Measurements from ENCODE around the gene HPD.
"Not testable (repeated sequence)": the region's sequence is repeated elsewhere in the genome, so short reads cannot be mapped to it uniquely, and the experiment has no call there.

- TF ChIP-seq POLR2A (IDR thresholded peaks at IDR 0.05; ENCODE audit: low read depth, low read length); SMC3 (IDR thresholded peaks at IDR 0.05; ENCODE audit: low read depth, low read length); MXI1 (IDR thresholded peaks at IDR 0.05; ENCODE audit: borderline replicate concordance, low read depth, low read length); CEBPB (IDR thresholded peaks at IDR 0.05; ENCODE audit: low read depth, low read length): not testable (repeated sequence)
- TF ChIP-seq, protein P1, sequence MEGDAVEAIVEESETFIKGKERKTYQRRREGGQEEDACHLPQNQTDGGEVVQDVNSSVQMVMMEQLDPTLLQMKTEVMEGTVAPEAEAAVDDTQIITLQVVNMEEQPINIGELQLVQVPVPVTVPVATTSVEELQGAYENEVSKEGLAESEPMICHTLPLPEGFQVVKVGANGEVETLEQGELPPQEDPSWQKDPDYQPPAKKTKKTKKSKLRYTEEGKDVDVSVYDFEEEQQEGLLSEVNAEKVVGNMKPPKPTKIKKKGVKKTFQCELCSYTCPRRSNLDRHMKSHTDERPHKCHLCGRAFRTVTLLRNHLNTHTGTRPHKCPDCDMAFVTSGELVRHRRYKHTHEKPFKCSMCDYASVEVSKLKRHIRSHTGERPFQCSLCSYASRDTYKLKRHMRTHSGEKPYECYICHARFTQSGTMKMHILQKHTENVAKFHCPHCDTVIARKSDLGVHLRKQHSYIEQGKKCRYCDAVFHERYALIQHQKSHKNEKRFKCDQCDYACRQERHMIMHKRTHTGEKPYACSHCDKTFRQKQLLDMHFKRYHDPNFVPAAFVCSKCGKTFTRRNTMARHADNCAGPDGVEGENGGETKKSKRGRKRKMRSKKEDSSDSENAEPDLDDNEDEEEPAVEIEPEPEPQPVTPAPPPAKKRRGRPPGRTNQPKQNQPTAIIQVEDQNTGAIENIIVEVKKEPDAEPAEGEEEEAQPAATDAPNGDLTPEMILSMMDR (conservative IDR thresholded peaks at IDR 0.05; ENCODE audit: low read depth, low read length): not testable (repeated sequence)
These were observed 10.6 kb upstream of the HPD start for GRCh38 chr12:121869229-121869628.
